Measurements from ENCODE around the gene CTXND1.

- TF ChIP-seq TAF1 (IDR thresholded peaks at IDR 0.05; ENCODE audit: borderline replicate concordance, low read depth, low read length) (no peak), POLR2AphosphoS5 (IDR thresholded peaks at IDR 0.05; ENCODE audit: low read depth, low read length) (no peak), POLR2A (IDR thresholded peaks at IDR 0.05; ENCODE audit: low read depth, low read length) (no peak)
Measured at GRCh38 chr15:80217327-80217900, 34.6 kb downstream of the CTXND1 start.

All from GM12892 (cell line).